Esophagus muscularis mucosa (tissue), 3 donors: Measurements from ENCODE around the gene PDE8B.

ENCODE experiments used
- CTCF ChIP-seq, 3 experiments: fragments of 200-600 bp in 2 of 3; fragments of 450-650 bp in 1 of 3; sonication (generic) in 2 of 3; IDR thresholded peaks; one replicate each; pipeline ENCODE4 v1.5.1; 2017 to 2019; ENCODE audit warnings: antibody characterized with exemption in 3 of 3, mild to moderate bottlenecking in 2 of 3, moderate library complexity in 1 of 3
- POLR2A ChIP-seq: fragments of 450-650 bp; IDR thresholded peaks from one replicate; pipeline ENCODE4 v1.6.1; 2017; ENCODE audit warnings: antibody characterized with exemption, moderate library complexity, mild to moderate bottlenecking, low read depth

GRCh38 chr5:77167063-77167462 lies 43.4 kb upstream of the PDE8B start:
- TF ChIP-seq CTCF (IDR thresholded peaks at IDR 0.05) (no peak), POLR2A (no peak)
